Measurements from ENCODE around the gene TMEM179.

DNA sequence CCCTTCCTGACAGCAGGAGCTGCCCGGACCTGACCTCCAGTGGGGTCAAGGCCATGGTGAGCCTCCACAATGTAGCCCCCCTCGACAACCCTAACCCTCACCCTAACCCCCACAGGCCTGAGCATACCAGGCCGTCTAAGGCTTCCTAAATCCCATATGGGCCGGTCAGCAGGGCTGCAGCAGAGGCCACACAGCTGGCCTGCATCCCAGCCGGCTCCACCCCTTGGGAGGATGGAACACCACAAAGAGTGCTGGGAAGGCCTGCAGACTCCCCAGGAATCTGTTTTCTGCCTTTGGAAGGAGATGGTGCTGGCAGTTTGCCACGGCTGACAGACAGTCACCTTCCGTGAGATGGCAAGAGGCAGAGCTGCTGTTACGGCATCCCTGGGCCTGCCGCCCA is 2.8 kb downstream of the TMEM179 start:
- no peak for TF ChIP-seq POLR2A (IDR thresholded peaks at IDR 0.05)
- TF ChIP-seq, protein P1, sequence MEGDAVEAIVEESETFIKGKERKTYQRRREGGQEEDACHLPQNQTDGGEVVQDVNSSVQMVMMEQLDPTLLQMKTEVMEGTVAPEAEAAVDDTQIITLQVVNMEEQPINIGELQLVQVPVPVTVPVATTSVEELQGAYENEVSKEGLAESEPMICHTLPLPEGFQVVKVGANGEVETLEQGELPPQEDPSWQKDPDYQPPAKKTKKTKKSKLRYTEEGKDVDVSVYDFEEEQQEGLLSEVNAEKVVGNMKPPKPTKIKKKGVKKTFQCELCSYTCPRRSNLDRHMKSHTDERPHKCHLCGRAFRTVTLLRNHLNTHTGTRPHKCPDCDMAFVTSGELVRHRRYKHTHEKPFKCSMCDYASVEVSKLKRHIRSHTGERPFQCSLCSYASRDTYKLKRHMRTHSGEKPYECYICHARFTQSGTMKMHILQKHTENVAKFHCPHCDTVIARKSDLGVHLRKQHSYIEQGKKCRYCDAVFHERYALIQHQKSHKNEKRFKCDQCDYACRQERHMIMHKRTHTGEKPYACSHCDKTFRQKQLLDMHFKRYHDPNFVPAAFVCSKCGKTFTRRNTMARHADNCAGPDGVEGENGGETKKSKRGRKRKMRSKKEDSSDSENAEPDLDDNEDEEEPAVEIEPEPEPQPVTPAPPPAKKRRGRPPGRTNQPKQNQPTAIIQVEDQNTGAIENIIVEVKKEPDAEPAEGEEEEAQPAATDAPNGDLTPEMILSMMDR (IDR thresholded peaks at IDR 0.05), result no peak
